Measurements from ENCODE around the gene CSMD2. TPM values are rescaled to one million over a fixed set of nuclear protein-coding genes. Genes with fewer than 3 reads are reported as not detected.

Gene CSMD2
- total RNA-seq, 5 donors from 2014 or later (not counting 1 experiment from before 2014, with no cell fraction given), result 0.03 TPM; not detected in 4

GRCh38 chr1:33984906-33985565, 180.0 kb downstream of the CSMD2 start:
- no peaks in the 10 kb centered on the region for H3K4me1 ChIP-seq (ENCODE audit: control insufficient read depth in 1 of 2, extremely low read depth in 1 of 2, insufficient read depth in 2 of 2, low read length in 2 of 2)
- Mint-ChIP-seq H3K4me1 (no peaks in the 10 kb centered on the region), H3K4me3 (no peak overlapping the region), H3K27me3 (peaks cover 25% of the 10 kb centered on the region in 2 donors), H3K36me3 (no peaks in the 10 kb centered on the region), H3K9me3 (no peaks in the 10 kb centered on the region), H3K27ac (no peak overlapping the region)
- no peaks in the 10 kb centered on the region for H3K9me3 ChIP-seq
- no peak overlapping the region for H3K27ac ChIP-seq (ENCODE audit: low read length)
- DNase-seq, result no peak
- ATAC-seq (replicated peaks in 1 of 4), result no peak
- ChIA-PET POLR2A (no interaction called here), CTCF (no interaction called here)
- H3K27me3 ChIP-seq (replicated peaks in 1 of 2; ENCODE audit: control insufficient read depth in 2 of 2, extremely low read depth in 1 of 2, insufficient read depth in 2 of 2, low read length in 1 of 2), result peaks cover 0 to 9% of the 10 kb centered on the region in 2 experiments
- H3K4me3 ChIP-seq (ENCODE audit: control insufficient read depth in 1 of 2, extremely low read depth in 1 of 2, low read length in 1 of 2), result no peak overlapping the region
- 57% methylated on average over 7 of the region's 13 CpGs for WGBS (ENCODE audit: insufficient coverage)
- no peaks in the 10 kb centered on the region for H3K36me3 ChIP-seq (ENCODE audit: control insufficient read depth in 2 of 2, extremely low read depth in 1 of 2, insufficient read depth in 1 of 2, low read length in 1 of 2)

GRCh38 chr1:33982419-33982818, 182.6 kb downstream of the CSMD2 start:
- H3K4me1 Mint-ChIP-seq, result no peaks in the 10 kb centered on the region
- H3K27me3 ChIP-seq (replicated peaks in 1 of 2; ENCODE audit: control insufficient read depth in 2 of 2, extremely low read depth in 1 of 2, insufficient read depth in 2 of 2, low read length in 1 of 2), result peaks cover 0 to 13% of the 10 kb centered on the region in 2 experiments
- no peaks in the 10 kb centered on the region for H3K36me3 Mint-ChIP-seq

GRCh38 chr1:33979341-33979740, 185.7 kb downstream of the CSMD2 start:
- no peak overlapping the region for H3K4me3 Mint-ChIP-seq

More at GRCh38 chr1:33982419-33982818, 182.6 kb downstream of the CSMD2 start:
- Mint-ChIP-seq H3K4me3 (no peak overlapping the region), H3K9me3 (no peaks in the 10 kb centered on the region), H3K27ac (no peak overlapping the region), H3K27me3 (peaks cover 22 to 31% of the 10 kb centered on the region in 2 donors)
- DNase-seq, result no peak
- no peak for ATAC-seq (replicated peaks in 1 of 4)
- ChIA-PET POLR2A (no interaction called here), CTCF (no interaction called here)
- Histone ChIP-seq H3K36me3 (ENCODE audit: control insufficient read depth in 2 of 2, extremely low read depth in 1 of 2, insufficient read depth in 1 of 2, low read length in 1 of 2) (no peaks in the 10 kb centered on the region), H3K4me3 (ENCODE audit: control insufficient read depth in 1 of 2, extremely low read depth in 1 of 2, low read length in 1 of 2) (no peak overlapping the region), H3K4me1 (ENCODE audit: control insufficient read depth in 1 of 2, extremely low read depth in 1 of 2, insufficient read depth in 2 of 2, low read length in 2 of 2) (no peaks in the 10 kb centered on the region), H3K9me3 (no peaks in the 10 kb centered on the region), H3K27ac (ENCODE audit: low read length) (no peak overlapping the region)
- 69% methylated on average over 4 of the region's 5 CpGs for WGBS (ENCODE audit: insufficient coverage)

GRCh38 chr1:33975961-33976360, 189.1 kb downstream of the CSMD2 start:
- Mint-ChIP-seq H3K4me1 (no peaks in the 10 kb centered on the region), H3K36me3 (no peaks in the 10 kb centered on the region), H3K9me3 (no peaks in the 10 kb centered on the region), H3K27me3 (peaks cover 16 to 29% of the 10 kb centered on the region in 2 donors), H3K4me3 (no peak overlapping the region), H3K27ac (no peak overlapping the region)
- DNase-seq (no peak), ATAC-seq (replicated peaks in 1 of 4) (no peak)
- Histone ChIP-seq H3K9me3 (no peaks in the 10 kb centered on the region), H3K36me3 (ENCODE audit: control insufficient read depth in 2 of 2, extremely low read depth in 1 of 2, insufficient read depth in 1 of 2, low read length in 1 of 2) (no peaks in the 10 kb centered on the region), H3K4me3 (ENCODE audit: control insufficient read depth in 1 of 2, extremely low read depth in 1 of 2, low read length in 1 of 2) (no peak overlapping the region), H3K27ac (ENCODE audit: low read length) (no peak overlapping the region), H3K27me3 (replicated peaks in 1 of 2; ENCODE audit: control insufficient read depth in 2 of 2, extremely low read depth in 1 of 2, insufficient read depth in 2 of 2, low read length in 1 of 2) (peaks cover 0 to 22% of the 10 kb centered on the region in 2 experiments), H3K4me1 (ENCODE audit: control insufficient read depth in 1 of 2, extremely low read depth in 1 of 2, insufficient read depth in 2 of 2, low read length in 2 of 2) (no peaks in the 10 kb centered on the region)
- 89% methylated on average over 1 of the region's 3 CpGs for WGBS (ENCODE audit: insufficient coverage)
- ChIA-PET CTCF (no interaction called here), POLR2A (no interaction called here)

More at GRCh38 chr1:33979341-33979740, 185.7 kb downstream of the CSMD2 start:
- DNase-seq (no peak), ATAC-seq (replicated peaks in 1 of 4) (no peak)
- no peaks in the 10 kb centered on the region for H3K4me1 Mint-ChIP-seq
- H3K9me3 ChIP-seq, result no peaks in the 10 kb centered on the region
- H3K27ac ChIP-seq (ENCODE audit: low read length), result no peak overlapping the region
- H3K9me3 Mint-ChIP-seq, result no peaks in the 10 kb centered on the region
- H3K27ac Mint-ChIP-seq, result no peak overlapping the region
- H3K27me3 Mint-ChIP-seq, result peaks cover 27 to 42% of the 10 kb centered on the region in 2 donors
- 88% methylated on average over 3 of the region's 4 CpGs for WGBS (ENCODE audit: insufficient coverage)
- H3K4me1 ChIP-seq (ENCODE audit: control insufficient read depth in 1 of 2, extremely low read depth in 1 of 2, insufficient read depth in 2 of 2, low read length in 2 of 2), result no peaks in the 10 kb centered on the region
- no peak overlapping the region for H3K4me3 ChIP-seq (ENCODE audit: control insufficient read depth in 1 of 2, extremely low read depth in 1 of 2, low read length in 1 of 2)
- ChIA-PET CTCF (no interaction called here), POLR2A (no interaction called here)
- no peaks in the 10 kb centered on the region for H3K36me3 Mint-ChIP-seq
- no peaks in the 10 kb centered on the region for H3K36me3 ChIP-seq (ENCODE audit: control insufficient read depth in 2 of 2, extremely low read depth in 1 of 2, insufficient read depth in 1 of 2, low read length in 1 of 2)
- peaks cover 0 to 19% of the 10 kb centered on the region in 2 experiments for H3K27me3 ChIP-seq (replicated peaks in 1 of 2; ENCODE audit: control insufficient read depth in 2 of 2, extremely low read depth in 1 of 2, insufficient read depth in 2 of 2, low read length in 1 of 2)

GRCh38 chr1:33973799-33974545, 191.1 kb downstream of the CSMD2 start:
- Histone ChIP-seq H3K36me3 (ENCODE audit: control insufficient read depth in 2 of 2, extremely low read depth in 1 of 2, insufficient read depth in 1 of 2, low read length in 1 of 2) (no peaks in the 10 kb centered on the region), H3K4me1 (ENCODE audit: control insufficient read depth in 1 of 2, extremely low read depth in 1 of 2, insufficient read depth in 2 of 2, low read length in 2 of 2) (no peaks in the 10 kb centered on the region), H3K9me3 (no peaks in the 10 kb centered on the region), H3K27me3 (replicated peaks in 1 of 2; ENCODE audit: control insufficient read depth in 2 of 2, extremely low read depth in 1 of 2, insufficient read depth in 2 of 2, low read length in 1 of 2) (peaks cover 0 to 23% of the 10 kb centered on the region in 2 experiments), H3K27ac (ENCODE audit: low read length) (no peak overlapping the region), H3K4me3 (ENCODE audit: control insufficient read depth in 1 of 2, extremely low read depth in 1 of 2, low read length in 1 of 2) (no peak overlapping the region)
- H3K4me1 Mint-ChIP-seq, result no peaks in the 10 kb centered on the region
- ATAC-seq (replicated peaks in 1 of 4) (no peak), DNase-seq (no peak)
- POLR2A ChIA-PET, result no interaction called here
- H3K36me3 Mint-ChIP-seq, result no peaks in the 10 kb centered on the region
- CTCF ChIA-PET, result no interaction called here
- 66% methylated on average over 7 of the region's 8 CpGs for WGBS (ENCODE audit: insufficient coverage)
- H3K4me3 Mint-ChIP-seq, result no peak overlapping the region
- H3K9me3 Mint-ChIP-seq, result no peaks in the 10 kb centered on the region
- H3K27ac Mint-ChIP-seq, result no peak overlapping the region
- H3K27me3 Mint-ChIP-seq, result peaks cover 18 to 23% of the 10 kb centered on the region in 2 donors

- Histone ChIP-seq H3K36me3 (ENCODE audit: control insufficient read depth in 2 of 2, extremely low read depth in 1 of 2, insufficient read depth in 1 of 2, low read length in 1 of 2) (no peaks in the 10 kb centered on the region), H3K27me3 (replicated peaks in 1 of 2; ENCODE audit: control insufficient read depth in 2 of 2, extremely low read depth in 1 of 2, insufficient read depth in 2 of 2, low read length in 1 of 2) (peaks cover 0 to 25% of the 10 kb centered on the region in 2 experiments), H3K27ac (ENCODE audit: low read length) (no peak overlapping the region), H3K4me1 (ENCODE audit: control insufficient read depth in 1 of 2, extremely low read depth in 1 of 2, insufficient read depth in 2 of 2, low read length in 2 of 2) (no peaks in the 10 kb centered on the region), H3K9me3 (no peaks in the 10 kb centered on the region), H3K4me3 (ENCODE audit: control insufficient read depth in 1 of 2, extremely low read depth in 1 of 2, low read length in 1 of 2) (no peak overlapping the region)
- H3K4me1 Mint-ChIP-seq, result no peaks in the 10 kb centered on the region
- CTCF ChIA-PET, result no interaction called here
- no peaks in the 10 kb centered on the region for H3K9me3 Mint-ChIP-seq
- no peaks in the 10 kb centered on the region for H3K36me3 Mint-ChIP-seq
- POLR2A ChIA-PET, result no interaction called here
- 58% methylated on average over 8 of the region's 10 CpGs for WGBS (ENCODE audit: insufficient coverage)
- DNase-seq (no peak), ATAC-seq (replicated peaks in 1 of 4) (no peak)
- H3K27me3 Mint-ChIP-seq, result peaks cover 17% of the 10 kb centered on the region in 2 donors
- H3K4me3 Mint-ChIP-seq, result no peak overlapping the region
- H3K27ac Mint-ChIP-seq, result no peak overlapping the region
Observed at GRCh38 chr1:33972676-33973395, 192.2 kb downstream of the CSMD2 start.
